K562 (cell line): Measurements from ENCODE around the gene LATS1. TPM values are rescaled to one million over a fixed set of nuclear protein-coding genes. Genes with fewer than 3 reads are reported as not detected.

Experiments
- ATAC-seq: fragments of 200-7000 bp; cut with Tn5 transposase; 3 replicates; pipeline ENCODE4 v1.9.1; 2020; ENCODE audit warnings: moderate library complexity
- BruUV-seq: library from RNA; stranded (reverse); fragments of 400-500 nt; replicated peaks from 2 replicates; lab custom pipeline; 2021; lab: Mats Ljungman, UMichigan
- CTCF ChIA-PET: fragments of 300-600 bp; formaldehyde crosslinking; extraction: SDS; loops from one replicate; lab custom pipeline; 2021; ENCODE audit warnings: low intra/inter-chr PET ratio; lab: Yijun Ruan, JAX
- POLR2A ChIA-PET: fragments of 300-600, 350-650 bp; sonication (Branson Sonifier 250); formaldehyde crosslinking; extraction: SDS; loops from one replicate; lab custom pipeline; 2021; ENCODE audit warnings: antibody characterized with exemption, inconsistent platforms; lab: Yijun Ruan, JAX
- DNase-seq, 4 experiments: peaks; one replicate each; pipeline versions ENCODE4 v3.0.0 to v3.0.0-alpha.2; 2011 to 2018; ENCODE audit warnings: low spot score in 3 of 4, mixed read lengths in 3 of 4; ENCODE audit errors: extremely low read depth in 1 of 4
- FAIRE-seq: peaks from 2 replicates; lab custom pipeline; 2011; peaks lifted over from hg19 to GRCh38; lab: Jason Lieb, UNC
- H2AFZ ChIP-seq: 2 replicates; pipeline ENCODE4 v1.6.0; 2011; ENCODE audit warnings: low read depth, low read length, control low read depth, inconsistent platforms
- H3K27ac ChIP-seq: fragments of 200-600 bp; 3 replicates; pipeline ENCODE4 v1.8.0; 2011; ENCODE audit warnings: low read depth, mild to moderate bottlenecking, control low read depth, inconsistent platforms, low read length, moderate library complexity, mixed read lengths; ENCODE audit errors: extremely low read depth
- H3K27me3 ChIP-seq, 2 experiments: fragments of 300-600 bp in 1 of 2; 2 replicates in 1 of 2; 3 replicates in 1 of 2; pipeline versions ENCODE4 v1.6.0 to v1.8.0; 2011; ENCODE audit warnings: inconsistent platforms in 2 of 2, low read length in 2 of 2, mild to moderate bottlenecking in 1 of 2, mixed read lengths in 1 of 2, moderate library complexity in 1 of 2; ENCODE audit not compliant: control insufficient read depth in 2 of 2, insufficient read depth in 2 of 2
- H3K36me3 ChIP-seq: fragments of 300-600 bp; 3 replicates; pipeline ENCODE4 v1.8.0; 2011; ENCODE audit warnings: mild to moderate bottlenecking, low read length, inconsistent platforms; ENCODE audit not compliant: control insufficient read depth, insufficient read depth
- H3K4me1 ChIP-seq, 2 experiments: fragments of 200-600 bp in 1 of 2; replicated peaks in 1 of 2; 2 replicates in 1 of 2; 3 replicates in 1 of 2; pipeline versions ENCODE4 v1.5.1 to v1.8.0; 2011; ENCODE audit warnings: inconsistent platforms in 2 of 2, low read length in 2 of 2, mild to moderate bottlenecking in 1 of 2, mixed read lengths in 1 of 2, moderate library complexity in 1 of 2; ENCODE audit not compliant: control insufficient read depth in 2 of 2, insufficient read depth in 2 of 2
- H3K4me2 ChIP-seq: 2 replicates; pipeline ENCODE4 v1.6.1; 2011; ENCODE audit warnings: low read length, control low read depth, inconsistent platforms, mixed read lengths; ENCODE audit not compliant: insufficient read depth
- H3K4me3 ChIP-seq: fragments of 200-600 bp; sonication (generic), shearing (Covaris generic); 2 replicates; pipeline ENCODE4 v1.5.1; 2016; ENCODE audit warnings: control low read depth, inconsistent platforms
- H3K79me2 ChIP-seq: fragments of 200-600 bp; 3 replicates; pipeline ENCODE4 v1.8.0; 2011; ENCODE audit warnings: low read length, inconsistent platforms; ENCODE audit not compliant: control insufficient read depth, insufficient read depth
- H3K9ac ChIP-seq, 2 experiments: 2 replicates each; pipeline versions ENCODE4 v1.6.0 to v1.6.1; 2011; ENCODE audit warnings: low read depth in 2 of 2, low read length in 2 of 2, control low read depth in 1 of 2, inconsistent platforms in 1 of 2, mild to moderate bottlenecking in 1 of 2, mixed read lengths in 1 of 2; ENCODE audit not compliant: insufficient read depth in 1 of 2
- H3K9me1 ChIP-seq: one replicate; pipeline ENCODE4 v1.6.0; 2011; ENCODE audit warnings: inconsistent platforms, mild to moderate bottlenecking, low read length, moderate library complexity; ENCODE audit not compliant: control insufficient read depth, insufficient read depth
- H3K9me3 ChIP-seq: replicated peaks from 2 replicates; pipeline ENCODE4 v1.5.1; 2011; ENCODE audit warnings: low read depth, low read length, inconsistent platforms; ENCODE audit not compliant: control insufficient read depth, insufficient read depth
- H4K20me1 ChIP-seq: replicated peaks from 2 replicates; pipeline ENCODE4 v1.6.1; 2011; ENCODE audit warnings: low read length, inconsistent platforms, mixed read lengths; ENCODE audit not compliant: control insufficient read depth, insufficient read depth
- ARID1B ChIP-seq: fragments of 450-650 bp; IDR thresholded peaks from 2 replicates; pipeline ENCODE4 v1.6.1; 2016; ENCODE audit warnings: antibody characterized with exemption, mild to moderate bottlenecking, inconsistent platforms
- CBFA2T3 ChIP-seq: fragments of 450-650 bp; IDR thresholded peaks from 2 replicates; pipeline ENCODE4 v1.6.1; 2017
- CC2D1A ChIP-seq: fragments of 450-650 bp; IDR thresholded peaks from 2 replicates; pipeline ENCODE4 v1.6.1; 2017; ENCODE audit warnings: mild to moderate bottlenecking
- CXXC5 ChIP-seq: fragments of 250-450 bp; sonication (Bioruptor Pico); IDR thresholded peaks from 2 replicates; pipeline ENCODE4 v1.8.0; 2022; ENCODE audit warnings: inconsistent platforms, mild to moderate bottlenecking, moderate library complexity
- DMBX1 ChIP-seq: fragments of 250-450 bp; sonication (Bioruptor Pico); IDR thresholded peaks from 2 replicates; pipeline ENCODE4 v1.8.0; 2022; ENCODE audit warnings: inconsistent platforms, mild to moderate bottlenecking, moderate library complexity, borderline replicate concordance
- DPF2 ChIP-seq: fragments of 450-650 bp; IDR thresholded peaks from 2 replicates; pipeline ENCODE4 v1.6.1; 2016
- FOXA3 ChIP-seq, 2 experiments: fragments of 450-650 bp in 1 of 2; sonication (generic) in 1 of 2; formaldehyde crosslinking; IDR thresholded peaks in 1 of 2; conservative IDR thresholded peaks in 1 of 2; 2 replicates each; pipeline versions ENCODE4 v1.4.0 to v1.8.0; 2020 to 2022; ENCODE audit warnings: mild to moderate bottlenecking in 2 of 2, missing genetic modification reagents in 1 of 2
- HDAC1 ChIP-seq, 2 experiments: fragments of 450-650 bp; IDR thresholded peaks; 2 replicates each; pipeline ENCODE4 v1.6.1; 2016 to 2017; ENCODE audit warnings: inconsistent platforms in 1 of 2, mild to moderate bottlenecking in 1 of 2, moderate library complexity in 1 of 2
- KDM1A ChIP-seq, 2 experiments: fragments of 450-650 bp; IDR thresholded peaks; 2 replicates each; pipeline ENCODE4 v1.6.1; 2016; ENCODE audit warnings: mild to moderate bottlenecking in 2 of 2
- MEIS2 ChIP-seq: fragments of 450-650 bp; IDR thresholded peaks from 2 replicates; pipeline ENCODE4 v1.6.1; 2014; ENCODE audit warnings: mild to moderate bottlenecking; ENCODE audit not compliant: partially characterized antibody
- NFE2 ChIP-seq: IDR thresholded peaks from 2 replicates; pipeline ENCODE4 v1.6.1; 2014; ENCODE audit warnings: antibody characterized with exemption, low read depth
- NRF1 ChIP-seq, 2 experiments: fragments of 450-650 bp; IDR thresholded peaks in 1 of 2; conservative IDR thresholded peaks in 1 of 2; 2 replicates each; pipeline ENCODE4 v1.6.1; 2014; ENCODE audit warnings: mild to moderate bottlenecking in 2 of 2
- NUFIP1 ChIP-seq: fragments of 450-650 bp; IDR thresholded peaks from 2 replicates; pipeline ENCODE4 v1.6.1; 2018; ENCODE audit not compliant: partially characterized antibody
- PCBP1 ChIP-seq: fragments of 200-400 bp; formaldehyde crosslinking; IDR thresholded peaks from 2 replicates; pipeline ENCODE4 v1.6.1; 2018; ENCODE audit warnings: mild to moderate bottlenecking, low read depth, low read length; ENCODE audit not compliant: poor library complexity, severe bottlenecking
- POLR2B ChIP-seq: fragments of 450-650 bp; IDR thresholded peaks from 2 replicates; pipeline ENCODE4 v1.6.1; 2018; ENCODE audit warnings: low read depth; ENCODE audit not compliant: partially characterized antibody
- RCOR1 ChIP-seq, 2 experiments: IDR thresholded peaks; 2 replicates each; pipeline ENCODE4 v1.6.1; 2012; ENCODE audit warnings: low read depth in 2 of 2, low read length in 2 of 2, borderline replicate concordance in 1 of 2, improper control_type of control experiment in 1 of 2
- SMARCA4 ChIP-seq: fragments of 450-650 bp; IDR thresholded peaks from 2 replicates; pipeline ENCODE4 v1.6.1; 2016
- SMARCE1 ChIP-seq: fragments of 450-650 bp; IDR thresholded peaks from 2 replicates; pipeline ENCODE4 v1.7.1; 2016; ENCODE audit warnings: mild to moderate bottlenecking
- SOX6 ChIP-seq: fragments of 450-650 bp; IDR thresholded peaks from 2 replicates; pipeline ENCODE4 v1.6.1; 2014; ENCODE audit warnings: mild to moderate bottlenecking
- WGBS: fragments of 100-300 bp; shearing (Covaris generic); methylation state at CpG from one replicate; pipeline ENCODE4 v1.1.6; 2016; ENCODE audit warnings: low coverage, mixed read lengths; ENCODE audit not compliant: insufficient coverage; ENCODE audit errors: missing lambda C conversion rate; 5-methylcytosine and 5-hydroxymethylcytosine counted together
- in situ Hi-C: fragments of 300-500 bp; cut with MboI; formaldehyde crosslinking; loops from 4 replicates; pipeline ENCODE4 v1.15.0; 2018; ENCODE audit warnings: inconsistent platforms, mixed read lengths
- intact Hi-C: fragments of 100-400 bp; cut with micrococcal nuclease; formaldehyde crosslinking; loops from 2 replicates; pipeline ENCODE4 v1.14.2; 2022
- polyA plus RNA-seq, 8 experiments: library from polyadenylated mRNA; depleted of rRNA in 4 of 8; stranded (reverse) in 5 of 8; unstranded in 3 of 8; fragments of >200 nt; fragmentation: Nextera tagmentation in 2 of 8; fragmentation: Illumina TruSeq in 1 of 8; extraction: Ambion mirVana in 2 of 8; extraction: Trizol in 1 of 8; gene quantifications; 2 replicates each; pipeline versions ENCODE4 v1.2.1 to v1.2.3, GENCODE V29; 2011 to 2014; ENCODE audit warnings: inconsistent platforms in 1 of 8, missing spikeins in 1 of 8
- total RNA-seq, 7 experiments: library from RNA; depleted of rRNA in 6 of 7; stranded (reverse); fragments of >200 nt in 6 of 7; fragmentation: Illumina TruSeq in 2 of 7; extraction: Trizol in 2 of 7; gene quantifications; 2 replicates each; pipeline versions ENCODE4 v1.2.1 to v1.2.3, GENCODE V29; 2011 to 2021; ENCODE audit warnings: low replicate concordance in 1 of 7
- TF ChIP-seq, protein P1 (sequence below): fragments of 450-650 bp; IDR thresholded peaks from 2 replicates; pipeline ENCODE4 v1.6.1; 2016
- TF ChIP-seq, protein P2 (sequence below): sonication (generic); formaldehyde crosslinking; IDR thresholded peaks from 2 replicates; pipeline ENCODE4 v1.8.0; 2023; ENCODE audit warnings: mild to moderate bottlenecking, missing genetic modification reagents

The LATS1 gene
- total and polyA plus RNA-seq, 9 of the 15 experiments (the other 6 are each of a cell fraction or from before 2014, with no cell fraction given) = 5.0 to 36.3 (median 18.4) TPM

DNA sequence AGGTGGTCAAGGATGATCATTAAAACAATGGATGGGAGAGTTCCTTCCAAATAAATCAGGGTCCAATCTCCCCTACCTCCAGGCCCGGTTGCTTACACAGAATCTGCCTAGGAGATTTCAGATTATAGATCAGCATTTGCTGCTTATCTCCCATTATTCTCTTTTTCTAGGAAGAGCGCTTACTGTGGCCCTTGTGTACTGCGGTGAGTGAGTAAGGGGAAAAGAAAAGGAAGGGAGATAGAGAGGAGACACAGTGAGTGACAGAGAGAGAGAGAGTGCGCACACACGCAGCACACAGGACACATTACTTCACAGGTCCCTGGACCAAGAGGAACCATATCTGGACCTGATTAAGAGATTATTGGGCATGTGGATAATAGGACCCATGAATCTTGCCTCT lies 6.2 kb downstream of the LATS1 start:
- WGBS = 32% methylated on average over 5 of the region's 5 CpGs
- no peak for FAIRE-seq
- peak; percentile 54; the same call in 1 of the 2 replicates for TF ChIP-seq DPF2
- peak; percentile 40; the same call in 1 of the 2 replicates for TF ChIP-seq SOX6
- TF ChIP-seq KDM1A (IDR thresholded peaks at IDR 0.05) = peak in 1 of 2 experiments; percentile 57; a peak in 1 of 4 replicates
- TF ChIP-seq DMBX1 (CRISPR knock-in tag) = no peak
- TF ChIP-seq, protein P1, sequence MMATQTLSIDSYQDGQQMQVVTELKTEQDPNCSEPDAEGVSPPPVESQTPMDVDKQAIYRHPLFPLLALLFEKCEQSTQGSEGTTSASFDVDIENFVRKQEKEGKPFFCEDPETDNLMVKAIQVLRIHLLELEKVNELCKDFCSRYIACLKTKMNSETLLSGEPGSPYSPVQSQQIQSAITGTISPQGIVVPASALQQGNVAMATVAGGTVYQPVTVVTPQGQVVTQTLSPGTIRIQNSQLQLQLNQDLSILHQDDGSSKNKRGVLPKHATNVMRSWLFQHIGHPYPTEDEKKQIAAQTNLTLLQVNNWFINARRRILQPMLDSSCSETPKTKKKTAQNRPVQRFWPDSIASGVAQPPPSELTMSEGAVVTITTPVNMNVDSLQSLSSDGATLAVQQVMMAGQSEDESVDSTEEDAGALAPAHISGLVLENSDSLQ = peak; percentile 92
- TF ChIP-seq CC2D1A = 0 out of 2 replicates have a peak, but pooled peaks have one; percentile 39
- peak; percentile 35; the same call in 1 of the 2 replicates for TF ChIP-seq CXXC5 (CRISPR knock-in tag)
- peak in 1 of 2 experiments; percentile 62; a peak in 1 of 4 replicates for TF ChIP-seq HDAC1 (IDR thresholded peaks at IDR 0.05)
- TF ChIP-seq CBFA2T3 = peak; percentile 31; the same call in 1 of the 2 replicates
- TF ChIP-seq NFE2 = peak; percentile 72
- TF ChIP-seq NRF1 (conservative IDR thresholded peaks at IDR 0.05 in 1 of 2, IDR thresholded peaks at IDR 0.05 in 1 of 2) = peak; percentile 18 to 20; a peak in 1 of 4 replicates
- TF ChIP-seq FOXA3 (CRISPR knock-in tag; conservative IDR thresholded peaks at IDR 0.05 in 1 of 2, IDR thresholded peaks at IDR 0.05 in 1 of 2) = peak in 1 of 2 experiments; percentile 52; a peak in 1 of 4 replicates
- TF ChIP-seq MEIS2 = peak; percentile 64
- TF ChIP-seq, protein P2, sequence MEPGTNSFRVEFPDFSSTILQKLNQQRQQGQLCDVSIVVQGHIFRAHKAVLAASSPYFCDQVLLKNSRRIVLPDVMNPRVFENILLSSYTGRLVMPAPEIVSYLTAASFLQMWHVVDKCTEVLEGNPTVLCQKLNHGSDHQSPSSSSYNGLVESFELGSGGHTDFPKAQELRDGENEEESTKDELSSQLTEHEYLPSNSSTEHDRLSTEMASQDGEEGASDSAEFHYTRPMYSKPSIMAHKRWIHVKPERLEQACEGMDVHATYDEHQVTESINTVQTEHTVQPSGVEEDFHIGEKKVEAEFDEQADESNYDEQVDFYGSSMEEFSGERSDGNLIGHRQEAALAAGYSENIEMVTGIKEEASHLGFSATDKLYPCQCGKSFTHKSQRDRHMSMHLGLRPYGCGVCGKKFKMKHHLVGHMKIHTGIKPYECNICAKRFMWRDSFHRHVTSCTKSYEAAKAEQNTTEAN = no peak
- TF ChIP-seq PCBP1 = no peak
- peak; percentile 56; the same call in 1 of the 2 replicates for TF ChIP-seq ARID1B
- TF ChIP-seq RCOR1 (IDR thresholded peaks at IDR 0.05; ENCODE audit: borderline replicate concordance in 1 of 2, low read depth in 2 of 2, low read length in 2 of 2) = peak in 1 of 2 experiments; percentile 59; a peak in 2 of 4 replicates
- TF ChIP-seq SMARCA4 = peak; percentile 56
- TF ChIP-seq POLR2B = peak; percentile 25
- TF ChIP-seq SMARCE1 = 0 out of 2 replicates have a peak, but pooled peaks have one; percentile 43
- TF ChIP-seq NUFIP1 = no peak

More for the DNA sequence above, 6.2 kb downstream of the LATS1 start:
- Histone ChIP-seq H3K27ac (no peak overlapping the region), H3K36me3 (peaks cover 47% of the 10 kb centered on the region), H3K27me3 (no peaks in the 10 kb centered on the region), H3K9me1 (no peaks in the 10 kb centered on the region), H4K20me1 (peaks cover 31% of the 10 kb centered on the region), H3K4me1 (peaks cover 7 to 24% of the 10 kb centered on the region in 2 experiments; a peak in 3 of 5 replicates), H3K9ac (no peak overlapping the region), H2AFZ (no peak overlapping the region), H3K4me3 (no peak overlapping the region), H3K9me3 (no peaks in the 10 kb centered on the region), H3K79me2 (peaks cover 96% of the 10 kb centered on the region), H3K4me2 (no peak overlapping the region)
- CTCF ChIA-PET = no interaction called here
- intact Hi-C loops = no loop called here
- BruUV-seq = no TSS peak
- in situ Hi-C loops = no loop called here
- ATAC-seq (peak; percentile 74), DNase-seq (peak in 2 of 4 experiments; percentile 32 to 40)
- POLR2A ChIA-PET = interaction anchor here (0.6 to 0.7 kb wide), 2 partner anchors 162 to 559 kb away, joined by 3 to 4 read pairs; no protein-coding TSS in a partner anchor
